ENCODE data around the gene OSM. TPM values are rescaled to one million over a fixed set of nuclear protein-coding genes. Genes with fewer than 3 reads are reported as not detected.

Gene OSM
- total and polyA plus RNA-seq, 2 experiments from 2014 or later = not detected

DNA sequence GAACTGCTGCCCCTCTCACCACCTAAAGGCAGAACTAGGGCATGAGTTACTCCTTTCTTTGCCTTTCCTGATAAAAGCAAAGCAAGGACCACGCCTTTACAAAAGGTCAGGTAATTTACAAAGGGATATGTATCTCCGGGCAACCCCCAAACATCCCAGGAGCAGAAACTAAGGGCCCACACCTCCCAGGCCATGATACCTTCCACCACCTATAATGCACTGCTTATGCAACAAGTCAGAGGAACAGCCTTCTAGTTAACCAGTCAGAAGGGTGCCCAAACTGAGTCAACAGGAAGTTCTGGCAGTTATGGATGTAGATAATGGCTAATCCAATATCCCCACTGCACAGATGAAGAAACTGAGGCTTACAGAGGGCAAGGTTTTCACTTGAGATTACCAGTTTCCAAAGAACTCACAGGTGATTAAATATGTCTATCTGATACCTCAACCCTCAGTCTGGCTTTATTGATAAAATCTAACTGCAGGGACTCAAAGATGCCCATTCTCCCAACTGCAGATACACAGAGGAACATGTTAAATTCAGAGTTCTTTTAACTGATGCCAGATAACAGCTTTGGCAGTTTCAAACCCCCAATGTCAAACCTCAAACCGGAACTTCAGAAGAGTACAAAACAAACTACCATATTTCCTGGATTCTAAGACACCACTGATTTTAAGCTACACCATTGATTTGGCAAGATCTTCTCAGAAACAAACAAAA, 39.4 kb upstream of the OSM start (continued):
- TF ChIP-seq, protein P1, sequence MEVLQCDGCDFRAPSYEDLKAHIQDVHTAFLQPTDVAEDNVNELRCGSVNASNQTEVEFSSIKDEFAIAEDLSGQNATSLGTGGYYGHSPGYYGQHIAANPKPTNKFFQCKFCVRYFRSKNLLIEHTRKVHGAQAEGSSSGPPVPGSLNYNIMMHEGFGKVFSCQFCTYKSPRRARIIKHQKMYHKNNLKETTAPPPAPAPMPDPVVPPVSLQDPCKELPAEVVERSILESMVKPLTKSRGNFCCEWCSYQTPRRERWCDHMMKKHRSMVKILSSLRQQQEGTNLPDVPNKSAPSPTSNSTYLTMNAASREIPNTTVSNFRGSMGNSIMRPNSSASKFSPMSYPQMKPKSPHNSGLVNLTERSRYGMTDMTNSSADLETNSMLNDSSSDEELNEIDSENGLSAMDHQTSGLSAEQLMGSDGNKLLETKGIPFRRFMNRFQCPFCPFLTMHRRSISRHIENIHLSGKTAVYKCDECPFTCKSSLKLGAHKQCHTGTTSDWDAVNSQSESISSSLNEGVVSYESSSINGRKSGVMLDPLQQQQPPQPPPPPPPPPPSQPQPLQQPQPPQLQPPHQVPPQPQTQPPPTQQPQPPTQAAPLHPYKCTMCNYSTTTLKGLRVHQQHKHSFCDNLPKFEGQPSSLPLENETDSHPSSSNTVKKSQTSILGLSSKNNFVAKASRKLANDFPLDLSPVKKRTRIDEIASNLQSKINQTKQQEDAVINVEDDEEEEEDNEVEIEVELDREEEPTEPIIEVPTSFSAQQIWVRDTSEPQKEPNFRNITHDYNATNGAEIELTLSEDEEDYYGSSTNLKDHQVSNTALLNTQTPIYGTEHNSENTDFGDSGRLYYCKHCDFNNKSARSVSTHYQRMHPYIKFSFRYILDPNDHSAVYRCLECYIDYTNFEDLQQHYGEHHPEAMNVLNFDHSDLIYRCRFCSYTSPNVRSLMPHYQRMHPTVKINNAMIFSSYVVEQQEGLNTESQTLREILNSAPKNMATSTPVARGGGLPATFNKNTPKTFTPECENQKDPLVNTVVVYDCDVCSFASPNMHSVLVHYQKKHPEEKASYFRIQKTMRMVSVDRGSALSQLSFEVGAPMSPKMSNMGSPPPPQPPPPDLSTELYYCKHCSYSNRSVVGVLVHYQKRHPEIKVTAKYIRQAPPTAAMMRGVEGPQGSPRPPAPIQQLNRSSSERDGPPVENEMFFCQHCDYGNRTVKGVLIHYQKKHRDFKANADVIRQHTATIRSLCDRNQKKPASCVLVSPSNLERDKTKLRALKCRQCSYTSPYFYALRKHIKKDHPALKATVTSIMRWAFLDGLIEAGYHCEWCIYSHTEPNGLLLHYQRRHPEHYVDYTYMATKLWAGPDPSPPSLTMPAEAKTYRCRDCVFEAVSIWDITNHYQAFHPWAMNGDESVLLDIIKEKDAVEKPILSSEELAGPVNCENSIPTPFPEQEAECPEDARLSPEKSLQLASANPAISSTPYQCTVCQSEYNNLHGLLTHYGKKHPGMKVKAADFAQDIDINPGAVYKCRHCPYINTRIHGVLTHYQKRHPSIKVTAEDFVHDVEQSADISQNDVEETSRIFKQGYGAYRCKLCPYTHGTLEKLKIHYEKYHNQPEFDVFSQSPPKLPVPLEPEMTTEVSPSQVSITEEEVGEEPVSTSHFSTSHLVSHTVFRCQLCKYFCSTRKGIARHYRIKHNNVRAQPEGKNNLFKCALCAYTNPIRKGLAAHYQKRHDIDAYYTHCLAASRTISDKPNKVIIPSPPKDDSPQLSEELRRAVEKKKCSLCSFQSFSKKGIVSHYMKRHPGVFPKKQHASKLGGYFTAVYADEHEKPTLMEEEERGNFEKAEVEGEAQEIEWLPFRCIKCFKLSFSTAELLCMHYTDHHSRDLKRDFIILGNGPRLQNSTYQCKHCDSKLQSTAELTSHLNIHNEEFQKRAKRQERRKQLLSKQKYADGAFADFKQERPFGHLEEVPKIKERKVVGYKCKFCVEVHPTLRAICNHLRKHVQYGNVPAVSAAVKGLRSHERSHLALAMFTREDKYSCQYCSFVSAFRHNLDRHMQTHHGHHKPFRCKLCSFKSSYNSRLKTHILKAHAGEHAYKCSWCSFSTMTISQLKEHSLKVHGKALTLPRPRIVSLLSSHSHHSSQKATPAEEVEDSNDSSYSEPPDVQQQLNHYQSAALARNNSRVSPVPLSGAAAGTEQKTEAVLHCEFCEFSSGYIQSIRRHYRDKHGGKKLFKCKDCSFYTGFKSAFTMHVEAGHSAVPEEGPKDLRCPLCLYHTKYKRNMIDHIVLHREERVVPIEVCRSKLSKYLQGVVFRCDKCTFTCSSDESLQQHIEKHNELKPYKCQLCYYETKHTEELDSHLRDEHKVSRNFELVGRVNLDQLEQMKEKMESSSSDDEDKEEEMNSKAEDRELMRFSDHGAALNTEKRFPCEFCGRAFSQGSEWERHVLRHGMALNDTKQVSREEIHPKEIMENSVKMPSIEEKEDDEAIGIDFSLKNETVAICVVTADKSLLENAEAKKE (CRISPR knock-in tag; IDR thresholded peaks at IDR 0.05) = no peak

DNA sequence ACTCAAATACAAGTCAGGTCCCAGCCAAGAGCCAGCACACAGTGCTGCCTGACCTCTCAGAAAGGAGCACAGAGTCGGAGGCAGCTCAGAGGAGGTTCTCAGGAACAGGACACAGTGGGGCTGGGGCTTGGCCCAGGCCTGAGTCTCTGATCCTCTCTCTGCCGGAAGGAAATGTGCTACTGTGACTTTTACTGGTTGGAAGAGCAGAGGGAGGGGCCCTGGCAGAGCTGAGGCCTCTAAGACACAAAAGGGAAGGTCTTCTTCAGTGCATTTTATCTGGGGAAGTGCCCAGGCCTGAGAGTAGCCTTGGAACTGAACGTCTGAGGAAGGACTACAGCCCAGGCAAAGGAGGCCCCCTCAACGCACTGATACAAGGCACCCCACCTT, 38.9 kb upstream of the OSM start:
- H3K27ac Mint-ChIP-seq = no peak overlapping the region
- no peak overlapping the region for H3K4me2 ChIP-seq

More for the DNA sequence above, 38.9 kb upstream of the OSM start:
- no peak overlapping the region for H2AFZ ChIP-seq
- H3F3A ChIP-seq (replicated peaks; ENCODE audit: low read depth) = no peaks in the 10 kb centered on the region
- no peaks in the 10 kb centered on the region for H3K4me1 ChIP-seq (ENCODE audit: insufficient read depth)
- no peaks in the 10 kb centered on the region for H3K27me3 ChIP-seq (ENCODE audit: insufficient read depth)
- no peaks in the 10 kb centered on the region for H3K36me3 ChIP-seq (ENCODE audit: insufficient read depth)
- no peaks in the 10 kb centered on the region for H3K9me2 ChIP-seq (ENCODE audit: insufficient read depth)
- no peaks in the 10 kb centered on the region; the same call in 2 of the 3 replicates for H3K36me3 Mint-ChIP-seq (ENCODE audit: low read depth)
- no peak overlapping the region for H3K27ac ChIP-seq (ENCODE audit: low read depth)
- ATAC-seq (peak; percentile 20; the same call in 1 of the 3 replicates), DNase-seq (ENCODE audit: low spot score) (no peak)
- H4K20me1 ChIP-seq (replicated peaks; ENCODE audit: insufficient read depth) = no peaks in the 10 kb centered on the region; the same call in none of the 2 replicates
- H3K4me3 Mint-ChIP-seq = no peak overlapping the region
- H3K79me2 ChIP-seq (replicated peaks; ENCODE audit: insufficient read depth) = no peaks in the 10 kb centered on the region
- peaks cover 10% of the 10 kb centered on the region; the same call in 2 of the 3 replicates for H3K4me1 Mint-ChIP-seq
- TF ChIP-seq ZNF331 (CRISPR knock-in tag; IDR thresholded peaks at IDR 0.05; ENCODE audit: low read depth) = no peak
- TF ChIP-seq EZH2 (IDR thresholded peaks at IDR 0.05; ENCODE audit: low read depth, unreplicated experiment) = no peak
- no peak for TF ChIP-seq ETS1 (IDR thresholded peaks at IDR 0.05)
- no peak for TF ChIP-seq STAT1 (IDR thresholded peaks at IDR 0.05; ENCODE audit: unreplicated experiment)
- no peak overlapping the region for H3K4me3 ChIP-seq
- H3K27me3 Mint-ChIP-seq (ENCODE audit: insufficient read depth, low read depth, poor library complexity) = peaks cover 4% of the 10 kb centered on the region
- H3K9me3 Mint-ChIP-seq = no peaks in the 10 kb centered on the region

All from GM23338 (cell line).